Stomach (tissue), 9 donors: ENCODE measurements around the gene TEAD1. TPM values are rescaled to one million over a fixed set of nuclear protein-coding genes. Genes with fewer than 3 reads are reported as not detected.

Source experiments
- DNase-seq, 2 donors: peaks; one replicate each; pipeline versions ENCODE4 v3.0.0 to v3.0.0-alpha.2; 2013 to 2019
- H3K27ac ChIP-seq, 5 donors: fragments of 200-600 bp in 4 of 5; sonication (generic) in 4 of 5; one replicate each; pipeline ENCODE4 v1.5.1; 2013 to 2019; ENCODE audit warnings: mild to moderate bottlenecking in 1 of 5, moderate library complexity in 1 of 5
- H3K27me3 ChIP-seq, 3 donors: fragments of 200-600 bp; sonication (generic); one replicate each; pipeline ENCODE4 v1.5.1; 2017 to 2019; ENCODE audit warnings: mixed run types in 1 of 3
- H3K36me3 ChIP-seq, 4 donors: fragments of 200-600 bp; sonication (generic); 1 replicate in 3 of 4; 2 replicates in 1 of 4; pipeline ENCODE4 v1.5.1; 2016 to 2019
- H3K4me1 ChIP-seq, 4 donors: fragments of 200-600 bp; sonication (generic); one replicate each; pipeline ENCODE4 v1.5.1; 2016 to 2019
- H3K4me3 ChIP-seq, 4 donors: fragments of 200-600 bp; sonication (generic) in 3 of 4; one replicate each; pipeline ENCODE4 v1.5.1; 2016 to 2019; ENCODE audit warnings: mild to moderate bottlenecking in 1 of 4
- H3K9me3 ChIP-seq, 4 donors: fragments of 200-600 bp; sonication (generic); one replicate each; pipeline ENCODE4 v1.5.1; 2016 to 2019
- CTCF ChIP-seq, 7 experiments: fragments of 450-650 bp in 4 of 7; fragments of 200-600 bp in 3 of 7; sonication (generic) in 3 of 7; IDR thresholded peaks; one replicate each; pipeline ENCODE4 v1.5.1; 2016 to 2019; ENCODE audit warnings: antibody characterized with exemption in 7 of 7, control low read depth in 2 of 7, mild to moderate bottlenecking in 1 of 7
- EP300 ChIP-seq: sonication (generic); formaldehyde crosslinking; IDR thresholded peaks from one replicate; pipeline ENCODE4 v1.6.1; 2017; ENCODE audit warnings: antibody characterized with exemption
- POLR2A ChIP-seq, 4 donors: fragments of 450-650 bp; IDR thresholded peaks; one replicate each; pipeline ENCODE4 v1.6.1; 2016; ENCODE audit warnings: antibody characterized with exemption in 4 of 4, control low read depth in 2 of 4, mild to moderate bottlenecking in 1 of 4, moderate library complexity in 1 of 4
- POLR2AphosphoS5 ChIP-seq, 3 donors: sonication (generic); formaldehyde crosslinking; IDR thresholded peaks; one replicate each; pipeline ENCODE4 v1.6.1; 2016; ENCODE audit warnings: antibody characterized with exemption in 3 of 3
- WGBS, 5 donors: extraction: QIAGEN DNeasy Blood & Tissue Kit in 3 of 5; methylation state at CpG; one replicate each; pipeline versions ENCODE4 v1.1.5 to v1.1.7; 2013 to 2018; 5-methylcytosine and 5-hydroxymethylcytosine counted together
- intact Hi-C: fragments of 100-400 bp; cut with DNase I; formaldehyde crosslinking; loops from one replicate; pipeline ENCODE4 v1.15.1; 2023; ENCODE audit warnings: low total_unique reads
- polyA plus RNA-seq, 3 donors: library from polyadenylated mRNA; stranded (reverse); fragments of 200-250 nt; gene quantifications; one replicate each; pipeline ENCODE4 v1.2.3, GENCODE V29; 2013
- total RNA-seq, 5 donors: library from RNA; depleted of rRNA; stranded (reverse); fragments of >200 nt; gene quantifications; one replicate each; pipeline versions ENCODE4 v1.1.0 to v1.2.3, GENCODE V29; 2014 to 2016
- donor health status: healthy with polysubstance abuse.
- donor health status: Bipolar disorder and iron deficiency.
- donor health status: healthy.

Gene TEAD1
- total and polyA plus RNA-seq, 8 donors: 4.9 to 133 (median 65.2) TPM

GRCh38 chr11:12693094-12693478, 18.9 kb downstream of the TEAD1 start:
- H3K36me3 ChIP-seq: no peaks in the 10 kb centered on the region
- DNase-seq: peak in 1 of 2 donors; percentile 58
- no peaks in the 10 kb centered on the region for H3K9me3 ChIP-seq
- H3K27me3 ChIP-seq: no peaks in the 10 kb centered on the region
- peak overlapping the region; percentile 76 to 94 (median 88) for H3K27ac ChIP-seq
- no peak for TF ChIP-seq EP300
- no peak for TF ChIP-seq POLR2AphosphoS5 (IDR thresholded peaks at IDR 0.05)
- TF ChIP-seq CTCF (IDR thresholded peaks at IDR 0.05): no peak
- no peak for TF ChIP-seq POLR2A (IDR thresholded peaks at IDR 0.05)
- peak overlapping the region in 2 of 4 donors; percentile 4 to 7 for H3K4me3 ChIP-seq
- H3K4me1 ChIP-seq: peaks cover 42 to 89% (median 73%) of the 10 kb centered on the region in 4 donors
- intact Hi-C loops: no loop called here
- 43 to 63% (median 54%) methylated on average over 5 of the region's 5 CpGs for WGBS, 5 donors

GRCh38 chr11:12693479-12694182, 19.4 kb downstream of the TEAD1 start:
- Histone ChIP-seq H3K4me1 (peaks cover 42 to 89% (median 67%) of the 10 kb centered on the region in 4 donors), H3K27ac (peak overlapping the region; percentile 76 to 94 (median 88)), H3K36me3 (no peaks in the 10 kb centered on the region), H3K4me3 (peak overlapping the region in 2 of 4 donors; percentile 5 to 7), H3K27me3 (no peaks in the 10 kb centered on the region), H3K9me3 (no peaks in the 10 kb centered on the region)
- intact Hi-C loops: no loop called here
- 2 to 5% (median 4%) methylated on average over 13 of the region's 13 CpGs for WGBS, 5 donors
- peak; percentile 42 to 84 for DNase-seq
- TF ChIP-seq EP300 (no peak), POLR2A (IDR thresholded peaks at IDR 0.05) (peak in 1 of 4 donors; percentile 1), CTCF (IDR thresholded peaks at IDR 0.05) (no peak), POLR2AphosphoS5 (IDR thresholded peaks at IDR 0.05) (peak; percentile 11 to 90 (median 88))

GRCh38 chr11:12694183-12694531, 19.9 kb downstream of the TEAD1 start:
- H3K4me3 ChIP-seq: peak overlapping the region in 1 of 4 donors; percentile 5
- intact Hi-C loops: no loop called here
- TF ChIP-seq CTCF (IDR thresholded peaks at IDR 0.05) (no peak), POLR2A (IDR thresholded peaks at IDR 0.05) (no peak), POLR2AphosphoS5 (IDR thresholded peaks at IDR 0.05) (no peak), EP300 (no peak)
- H3K9me3 ChIP-seq: no peaks in the 10 kb centered on the region
- H3K27ac ChIP-seq: peak overlapping the region; percentile 76 to 94 (median 88)
- H3K27me3 ChIP-seq: no peaks in the 10 kb centered on the region
- H3K4me1 ChIP-seq: peaks cover 42 to 90% (median 62%) of the 10 kb centered on the region in 4 donors
- no peaks in the 10 kb centered on the region for H3K36me3 ChIP-seq
- peak; percentile 61 to 69 for DNase-seq
- 2 to 9% (median 7%) methylated on average over 6 of the region's 6 CpGs for WGBS, 5 donors

GRCh38 chr11:12695221-12695794, 21.1 kb downstream of the TEAD1 start:
- peaks cover 42 to 90% (median 57%) of the 10 kb centered on the region in 4 donors for H3K4me1 ChIP-seq
- no peaks in the 10 kb centered on the region for H3K9me3 ChIP-seq
- TF ChIP-seq CTCF (IDR thresholded peaks at IDR 0.05): no peak
- no peak for TF ChIP-seq POLR2AphosphoS5 (IDR thresholded peaks at IDR 0.05)
- no peak for TF ChIP-seq EP300
- no peak for TF ChIP-seq POLR2A (IDR thresholded peaks at IDR 0.05)
- DNase-seq: no peak
- H3K27me3 ChIP-seq: no peaks in the 10 kb centered on the region
- H3K36me3 ChIP-seq: no peaks in the 10 kb centered on the region
- intact Hi-C loops: no loop called here
- 34 to 56% (median 48%) methylated on average over 2 of the region's 2 CpGs for WGBS, 5 donors
- H3K27ac ChIP-seq: peak overlapping the region in 4 of 5 donors; percentile 87 to 94 (median 88)
- H3K4me3 ChIP-seq: no peak overlapping the region
